ENCODE results near the gene MYOG. TPM values are rescaled to one million over a fixed set of nuclear protein-coding genes. Genes with fewer than 3 reads are reported as not detected.

MYOG gene
- total and polyA plus RNA-seq, 9 donors, result 371 to 519 (median 463) TPM

GRCh38 chr1:203039609-203040512 is 46.0 kb downstream of the MYOG start:
- peaks cover 17% of the 10 kb centered on the region for H3K36me3 ChIP-seq (ENCODE audit: control insufficient read depth, insufficient read depth, low read length)
- no peaks in the 10 kb centered on the region for H3K9me3 ChIP-seq (replicated peaks; ENCODE audit: control insufficient read depth, low read depth, low read length)
- no peak for DNase-seq
- no peak overlapping the region for H3K4me3 ChIP-seq (ENCODE audit: low read length)
- WGBS (ENCODE audit: insufficient coverage), result 53% methylated on average over 5 of the region's 11 CpGs
- H3K27me3 ChIP-seq (ENCODE audit: control insufficient read depth, insufficient read depth, low read length), result peaks cover 10% of the 10 kb centered on the region
- H3K27ac ChIP-seq (ENCODE audit: low read length), result no peak overlapping the region
- peaks cover 73% of the 10 kb centered on the region for H3K4me1 ChIP-seq (ENCODE audit: control insufficient read depth, insufficient read depth, low read length)

- 65% methylated on average over 18 of the region's 22 CpGs for WGBS (ENCODE audit: insufficient coverage)
- H3K4me3 ChIP-seq (ENCODE audit: low read length), result no peak overlapping the region
- no peaks in the 10 kb centered on the region for H3K9me3 ChIP-seq (replicated peaks; ENCODE audit: control insufficient read depth, low read depth, low read length)
- DNase-seq, result peak; percentile 83
- peaks cover 80% of the 10 kb centered on the region for H3K4me1 ChIP-seq (ENCODE audit: control insufficient read depth, insufficient read depth, low read length)
- H3K27me3 ChIP-seq (ENCODE audit: control insufficient read depth, insufficient read depth, low read length), result peaks cover 8% of the 10 kb centered on the region
- H3K27ac ChIP-seq (ENCODE audit: low read length), result peak overlapping the region; percentile 90
- H3K36me3 ChIP-seq (ENCODE audit: control insufficient read depth, insufficient read depth, low read length), result peaks cover 10% of the 10 kb centered on the region
Measured at GRCh38 chr1:203038891-203039608, 46.8 kb downstream of the MYOG start.

- no peaks in the 10 kb centered on the region for H3K9me3 ChIP-seq (replicated peaks; ENCODE audit: control insufficient read depth, low read depth, low read length)
- H3K27me3 ChIP-seq (ENCODE audit: control insufficient read depth, insufficient read depth, low read length), result peaks cover 8% of the 10 kb centered on the region
- H3K27ac ChIP-seq (ENCODE audit: low read length), result peak overlapping the region; percentile 90
- WGBS (ENCODE audit: insufficient coverage), result 77% methylated on average over 4 of the region's 9 CpGs
- peaks cover 81% of the 10 kb centered on the region for H3K4me1 ChIP-seq (ENCODE audit: control insufficient read depth, insufficient read depth, low read length)
- H3K4me3 ChIP-seq (ENCODE audit: low read length), result no peak overlapping the region
- peak; percentile 90 for DNase-seq
- H3K36me3 ChIP-seq (ENCODE audit: control insufficient read depth, insufficient read depth, low read length), result peaks cover 6% of the 10 kb centered on the region
Measured at GRCh38 chr1:203038217-203038741, 47.5 kb downstream of the MYOG start.

- H3K4me1 ChIP-seq (ENCODE audit: control insufficient read depth, insufficient read depth, low read length), result peaks cover 81% of the 10 kb centered on the region
- WGBS (ENCODE audit: insufficient coverage), result 58% methylated on average over 7 of the region's 10 CpGs
- peaks cover 8% of the 10 kb centered on the region for H3K27me3 ChIP-seq (ENCODE audit: control insufficient read depth, insufficient read depth, low read length)
- no peak overlapping the region for H3K4me3 ChIP-seq (ENCODE audit: low read length)
- DNase-seq, result no peak
- no peaks in the 10 kb centered on the region for H3K36me3 ChIP-seq (ENCODE audit: control insufficient read depth, insufficient read depth, low read length)
- H3K9me3 ChIP-seq (replicated peaks; ENCODE audit: control insufficient read depth, low read depth, low read length), result no peaks in the 10 kb centered on the region
- peak overlapping the region; percentile 90 for H3K27ac ChIP-seq (ENCODE audit: low read length)
Measured at GRCh38 chr1:203037509-203038190, 48.2 kb downstream of the MYOG start.

- H3K9me3 ChIP-seq (replicated peaks; ENCODE audit: control insufficient read depth, low read depth, low read length), result no peaks in the 10 kb centered on the region
- no CpG with 5 or more reads among the region's 2 CpGs for WGBS (ENCODE audit: insufficient coverage)
- peaks cover 73% of the 10 kb centered on the region for H3K4me1 ChIP-seq (ENCODE audit: control insufficient read depth, insufficient read depth, low read length)
- peak overlapping the region; percentile 90 for H3K27ac ChIP-seq (ENCODE audit: low read length)
- H3K27me3 ChIP-seq (ENCODE audit: control insufficient read depth, insufficient read depth, low read length), result peaks cover 6% of the 10 kb centered on the region
- H3K4me3 ChIP-seq (ENCODE audit: low read length), result no peak overlapping the region
- peak; percentile 30 for DNase-seq
- no peaks in the 10 kb centered on the region for H3K36me3 ChIP-seq (ENCODE audit: control insufficient read depth, insufficient read depth, low read length)
Measured at GRCh38 chr1:203036537-203036936, 49.3 kb downstream of the MYOG start.

GRCh38 chr1:203036135-203036534 is 49.7 kb downstream of the MYOG start:
- Histone ChIP-seq H3K9me3 (replicated peaks; ENCODE audit: control insufficient read depth, low read depth, low read length) (no peaks in the 10 kb centered on the region), H3K27ac (ENCODE audit: low read length) (peak overlapping the region; percentile 90), H3K4me3 (ENCODE audit: low read length) (no peak overlapping the region), H3K27me3 (ENCODE audit: control insufficient read depth, insufficient read depth, low read length) (peaks cover 4% of the 10 kb centered on the region), H3K4me1 (ENCODE audit: control insufficient read depth, insufficient read depth, low read length) (peaks cover 69% of the 10 kb centered on the region), H3K36me3 (ENCODE audit: control insufficient read depth, insufficient read depth, low read length) (no peaks in the 10 kb centered on the region)
- peak; percentile 32 for DNase-seq
- WGBS (ENCODE audit: insufficient coverage), result 21% methylated on average over 2 of the region's 4 CpGs

- DNase-seq, result peak; percentile 33
- H3K9me3 ChIP-seq (replicated peaks; ENCODE audit: control insufficient read depth, low read depth, low read length), result no peaks in the 10 kb centered on the region
- H3K4me3 ChIP-seq (ENCODE audit: low read length), result no peak overlapping the region
- H3K27ac ChIP-seq (ENCODE audit: low read length), result peak overlapping the region; percentile 90
- peaks cover 64% of the 10 kb centered on the region for H3K4me1 ChIP-seq (ENCODE audit: control insufficient read depth, insufficient read depth, low read length)
- peaks cover 4% of the 10 kb centered on the region for H3K27me3 ChIP-seq (ENCODE audit: control insufficient read depth, insufficient read depth, low read length)
- H3K36me3 ChIP-seq (ENCODE audit: control insufficient read depth, insufficient read depth, low read length), result peaks cover 2% of the 10 kb centered on the region
- WGBS (ENCODE audit: insufficient coverage), result 64% methylated on average over 13 of the region's 15 CpGs
Measured at GRCh38 chr1:203035111-203036000, 50.5 kb downstream of the MYOG start.

GRCh38 chr1:203034422-203035110 is 51.2 kb downstream of the MYOG start:
- Histone ChIP-seq H3K27me3 (ENCODE audit: control insufficient read depth, insufficient read depth, low read length) (peaks cover 2% of the 10 kb centered on the region), H3K4me1 (ENCODE audit: control insufficient read depth, insufficient read depth, low read length) (peaks cover 60% of the 10 kb centered on the region), H3K9me3 (replicated peaks; ENCODE audit: control insufficient read depth, low read depth, low read length) (no peaks in the 10 kb centered on the region), H3K27ac (ENCODE audit: low read length) (peak overlapping the region; percentile 90), H3K36me3 (ENCODE audit: control insufficient read depth, insufficient read depth, low read length) (peaks cover 2% of the 10 kb centered on the region), H3K4me3 (ENCODE audit: low read length) (no peak overlapping the region)
- 92% methylated on average over 7 of the region's 10 CpGs for WGBS (ENCODE audit: insufficient coverage)
- no peak for DNase-seq

- H3K4me1 ChIP-seq (ENCODE audit: control insufficient read depth, insufficient read depth, low read length), result peaks cover 57% of the 10 kb centered on the region
- H3K27me3 ChIP-seq (ENCODE audit: control insufficient read depth, insufficient read depth, low read length), result peaks cover 2% of the 10 kb centered on the region
- peaks cover 2% of the 10 kb centered on the region for H3K36me3 ChIP-seq (ENCODE audit: control insufficient read depth, insufficient read depth, low read length)
- no peak overlapping the region for H3K4me3 ChIP-seq (ENCODE audit: low read length)
- DNase-seq, result no peak
- WGBS (ENCODE audit: insufficient coverage), result 66% methylated on average over 2 of the region's 2 CpGs
- H3K27ac ChIP-seq (ENCODE audit: low read length), result no peak overlapping the region
- H3K9me3 ChIP-seq (replicated peaks; ENCODE audit: control insufficient read depth, low read depth, low read length), result no peaks in the 10 kb centered on the region
Measured at GRCh38 chr1:203033917-203034316, 51.9 kb downstream of the MYOG start.

All from muscle of leg (tissue), 11 donors.